Measurements from ENCODE around the gene BRAT1. TPM values are rescaled to one million over a fixed set of nuclear protein-coding genes. Genes with fewer than 3 reads are reported as not detected.
"Not testable (repeated sequence)": the region's sequence is repeated elsewhere in the genome, so short reads cannot be mapped to it uniquely, and the experiment has no call there.

The BRAT1 gene
- 69.2 and 87.9 TPM in 2 replicates for total RNA-seq (2014; rRNA removed; shearing (Covaris generic))

DNA sequence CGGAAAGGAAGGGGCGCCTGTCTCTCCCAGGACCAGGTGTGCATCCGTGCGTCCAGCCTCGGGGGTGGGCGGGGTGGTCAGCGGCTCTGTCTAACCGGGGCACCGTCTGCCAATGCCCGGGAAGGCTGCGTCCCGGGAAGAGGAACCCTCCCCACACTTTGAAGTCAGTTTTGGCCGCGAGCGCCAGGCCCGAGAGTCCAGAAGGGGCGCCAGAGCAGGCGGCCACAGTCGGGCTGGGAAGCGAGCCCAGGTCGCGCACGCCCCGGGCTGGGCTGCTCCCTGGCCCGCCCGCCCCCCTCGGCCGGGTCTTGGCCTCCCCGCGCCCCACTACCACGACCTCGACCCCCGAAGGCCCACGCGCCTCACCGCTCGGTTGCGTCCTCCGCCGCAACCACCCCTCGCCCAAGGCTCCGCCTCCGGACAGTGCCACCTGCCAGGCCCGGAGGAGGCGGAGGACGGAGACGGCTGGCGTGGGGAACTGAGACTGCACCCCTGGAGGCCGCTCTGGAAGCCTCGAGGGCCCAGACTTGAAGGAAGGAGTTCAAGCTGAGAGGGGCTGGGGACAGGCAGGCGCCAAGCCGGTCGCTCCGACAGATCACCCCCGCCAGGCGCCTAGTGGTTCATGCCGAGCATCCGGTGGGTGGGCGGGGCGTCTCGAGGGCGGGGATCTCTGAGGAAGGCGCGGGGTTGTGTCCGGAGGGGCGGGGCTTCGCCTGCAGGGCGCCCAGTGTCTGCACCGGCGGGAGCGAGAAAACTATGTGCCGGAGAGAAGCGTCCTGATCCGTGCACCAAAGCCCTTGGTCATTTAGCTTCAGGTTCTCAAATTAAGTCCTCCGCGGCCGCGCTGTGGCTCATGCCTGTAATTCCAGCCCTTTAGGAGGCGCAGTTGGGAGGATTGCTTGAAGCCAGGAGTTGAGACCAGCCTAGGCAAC is at the start of gene BRAT1:
TSS of gene BRAT1 (minus strand) at position 404 of the 932 bp plus-strand sequence. CDS start 1,093 bp downstream, outside the sequence.
- DNase-seq (ENCODE audit: low spot score), result peak; percentile 95

DNA sequence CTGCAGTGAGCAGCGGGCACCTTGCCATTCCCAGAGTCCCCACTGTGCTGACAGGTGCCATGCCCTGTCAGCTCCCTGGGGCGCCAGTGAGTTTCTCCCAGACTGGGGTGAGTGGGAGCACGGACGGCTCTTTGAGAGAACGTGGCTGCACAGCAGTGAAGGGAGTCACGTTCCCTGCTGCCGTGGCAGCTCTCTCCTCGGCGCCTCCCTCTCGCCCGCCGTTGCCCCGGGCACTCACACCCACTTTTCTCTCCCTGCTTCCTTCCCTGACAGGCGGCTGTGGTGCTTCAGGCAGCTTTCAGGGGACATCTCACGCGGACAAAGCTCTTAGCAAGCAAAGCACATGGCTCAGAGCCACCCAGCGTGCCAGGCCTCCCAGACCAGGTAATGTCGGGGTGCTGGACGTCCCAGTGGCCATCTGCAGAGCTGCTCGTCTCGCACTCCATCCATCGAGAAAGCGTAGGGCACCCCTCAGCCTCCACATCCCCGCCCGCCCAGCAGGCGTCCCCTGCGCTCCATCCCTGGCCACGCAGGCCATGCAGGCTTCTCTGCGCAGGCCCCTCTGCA is 49.4 kb upstream of the BRAT1 start:
- no peak for DNase-seq (ENCODE audit: low spot score)

GRCh38 chr7:2603044-2603965 is 48.0 kb upstream of the BRAT1 start:
- DNase-seq (ENCODE audit: low spot score), result no peak

DNA sequence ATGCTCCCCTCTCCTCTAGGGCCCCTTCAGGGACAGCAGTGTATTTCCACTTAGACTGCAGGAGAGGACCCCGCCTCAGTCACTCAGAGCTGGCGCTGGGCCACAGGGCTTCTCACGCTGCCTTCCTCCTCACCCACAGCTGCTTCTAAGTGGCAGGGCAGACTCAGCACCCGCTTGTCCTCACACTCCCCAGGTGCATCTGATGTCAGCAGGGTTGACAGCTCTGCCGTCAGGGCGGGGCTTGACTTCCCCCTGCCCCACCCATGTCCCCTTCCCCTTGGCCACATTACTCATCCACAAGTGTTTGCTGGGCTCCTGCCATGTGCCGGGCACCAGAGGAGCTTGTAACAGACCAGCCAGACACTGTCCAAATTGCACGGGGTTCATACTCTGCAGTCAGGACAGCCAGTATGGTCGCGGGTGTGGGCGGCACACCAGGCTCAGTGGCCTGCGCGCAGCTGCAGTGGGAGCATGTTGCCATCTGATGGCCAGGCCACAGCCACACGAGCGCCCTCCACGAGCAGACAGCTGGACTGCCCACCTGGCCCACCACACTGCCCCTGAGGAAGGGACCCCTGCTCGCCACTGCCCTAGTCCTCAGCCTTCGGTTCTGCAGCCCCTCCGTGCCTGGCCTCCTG is 47.2 kb upstream of the BRAT1 start:
- peak; percentile 80 for DNase-seq (ENCODE audit: low spot score)

DNA sequence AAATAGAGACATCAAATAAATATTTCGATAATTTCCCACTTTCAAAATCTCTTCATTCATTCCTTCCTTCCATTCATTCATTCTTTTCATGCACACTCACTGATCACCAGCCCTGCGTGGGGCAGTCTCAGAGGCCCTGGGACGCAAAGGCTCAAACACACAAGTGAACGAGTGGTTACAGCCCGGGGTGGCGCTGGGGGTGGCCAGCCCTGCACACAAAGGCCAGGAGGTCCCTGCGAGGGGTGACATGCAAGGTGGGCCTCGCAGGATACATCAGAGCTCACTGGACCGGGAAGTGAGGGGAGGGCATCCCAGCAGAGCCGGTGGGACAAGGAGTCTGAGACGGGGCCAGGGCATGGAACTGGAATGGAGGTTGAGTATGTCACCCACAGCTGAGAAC is 46.6 kb upstream of the BRAT1 start:
- DNase-seq (ENCODE audit: low spot score), result no peak

GRCh38 chr7:2601065-2601464 is 45.7 kb upstream of the BRAT1 start:
- DNase-seq (ENCODE audit: low spot score), result no peak

GRCh38 chr7:2598154-2598823 is 43.0 kb upstream of the BRAT1 start:
- DNase-seq (ENCODE audit: low spot score), result no peak

DNA sequence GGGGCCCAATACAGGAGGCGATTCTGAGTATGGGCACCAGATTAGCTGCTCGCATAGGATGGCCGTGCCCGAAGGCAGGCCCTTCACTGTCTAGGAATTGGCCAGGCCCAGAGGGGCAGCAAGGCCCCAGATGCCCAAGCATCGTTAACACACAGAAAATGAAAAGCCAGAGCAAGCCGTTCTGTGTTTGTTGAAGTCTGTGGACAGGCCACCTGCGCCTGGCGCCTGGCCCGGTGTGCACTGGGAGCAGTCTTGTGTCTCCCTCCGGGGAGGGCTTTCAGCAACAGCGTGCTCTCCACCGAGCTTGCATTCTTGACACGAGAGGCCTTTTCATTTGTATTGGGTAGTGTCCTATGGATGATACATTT is 41.9 kb upstream of the BRAT1 start:
- no peak for DNase-seq (ENCODE audit: low spot score)

DNA sequence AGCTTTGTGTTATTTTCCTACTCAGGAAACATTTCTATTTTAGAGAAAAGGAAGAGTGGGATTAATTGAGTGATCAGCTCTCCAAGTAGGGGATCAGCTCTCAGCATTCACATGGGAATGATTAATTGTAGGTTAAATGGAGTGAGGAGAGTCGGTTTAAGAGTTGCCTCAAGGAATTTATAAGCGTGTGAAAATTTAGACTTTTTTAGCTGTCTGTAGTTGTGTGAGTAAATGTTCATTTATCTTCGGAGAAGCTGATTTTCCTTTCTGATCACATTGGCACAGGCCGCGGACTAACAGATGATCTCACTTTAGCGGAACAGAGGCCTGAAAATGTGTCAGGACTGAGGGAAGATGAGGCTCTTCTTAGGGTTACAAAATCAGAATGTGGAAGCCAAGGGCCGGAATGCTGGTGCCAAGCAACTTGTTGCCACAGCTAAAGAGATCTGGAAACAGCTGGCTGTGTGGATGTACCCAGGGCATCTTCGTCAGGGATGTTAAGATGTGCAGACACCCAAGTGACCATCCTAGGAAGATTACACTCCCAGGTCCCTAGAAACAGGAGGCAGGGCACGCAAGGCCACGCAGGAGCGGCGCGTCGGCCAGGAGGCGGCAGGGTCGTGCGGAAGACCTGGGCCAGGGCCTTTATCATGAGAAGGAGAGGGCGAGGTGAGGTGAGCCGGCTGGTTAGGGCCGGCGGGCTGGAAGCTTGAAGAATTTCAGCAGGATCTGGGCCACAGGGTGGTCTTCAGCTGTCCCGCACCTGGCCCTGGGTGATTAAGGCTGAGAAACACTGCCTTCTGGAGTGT is 41.3 kb upstream of the BRAT1 start:
- no peak for DNase-seq (ENCODE audit: low spot score)

- DNase-seq (ENCODE audit: low spot score), result no peak
Observed at GRCh38 chr7:2595258-2595860, 40.0 kb upstream of the BRAT1 start.

GRCh38 chr7:2594599-2594998 is 39.3 kb upstream of the BRAT1 start:
- DNase-seq (ENCODE audit: low spot score), result no peak

- DNase-seq (ENCODE audit: low spot score), result no peak
Observed at GRCh38 chr7:2593036-2593727, 37.9 kb upstream of the BRAT1 start.

- no peak for DNase-seq (ENCODE audit: low spot score)
Observed at GRCh38 chr7:2592375-2592865, 37.1 kb upstream of the BRAT1 start.

- DNase-seq (ENCODE audit: low spot score), result not testable (repeated sequence)
Observed at GRCh38 chr7:2589941-2590340, 34.6 kb upstream of the BRAT1 start.

GRCh38 chr7:2589341-2589740 is 34.0 kb upstream of the BRAT1 start:
- DNase-seq (ENCODE audit: low spot score), result no peak

DNA sequence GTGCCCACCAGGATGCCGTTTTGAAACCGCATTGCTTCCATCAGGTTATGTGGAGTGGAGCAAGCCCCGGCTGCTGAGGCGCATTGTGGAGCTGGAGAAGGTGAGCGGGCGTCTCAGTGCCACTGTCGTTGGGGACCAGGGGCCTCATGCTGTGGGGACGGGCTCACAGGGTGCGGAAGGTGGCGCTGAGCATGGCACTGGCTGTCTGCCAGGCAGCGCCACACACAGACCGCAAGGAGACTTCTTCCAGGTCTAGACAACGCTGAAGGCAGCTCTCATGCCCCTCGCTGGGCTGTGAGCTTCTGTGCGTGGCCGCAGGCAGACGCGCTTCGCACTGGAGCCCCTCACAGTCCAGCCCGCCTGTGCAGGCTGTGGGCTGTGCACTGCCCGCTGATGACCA is 32.5 kb upstream of the BRAT1 start:
- no peak for DNase-seq (ENCODE audit: low spot score)

- DNase-seq (ENCODE audit: low spot score), result no peak
Observed at GRCh38 chr7:2587134-2587533, 31.8 kb upstream of the BRAT1 start.

- no peak for DNase-seq (ENCODE audit: low spot score)
Observed at GRCh38 chr7:2586326-2587020, 31.1 kb upstream of the BRAT1 start.

Measured in A172 (cell line).